ENCODE results near the gene EPHB1.

DNA sequence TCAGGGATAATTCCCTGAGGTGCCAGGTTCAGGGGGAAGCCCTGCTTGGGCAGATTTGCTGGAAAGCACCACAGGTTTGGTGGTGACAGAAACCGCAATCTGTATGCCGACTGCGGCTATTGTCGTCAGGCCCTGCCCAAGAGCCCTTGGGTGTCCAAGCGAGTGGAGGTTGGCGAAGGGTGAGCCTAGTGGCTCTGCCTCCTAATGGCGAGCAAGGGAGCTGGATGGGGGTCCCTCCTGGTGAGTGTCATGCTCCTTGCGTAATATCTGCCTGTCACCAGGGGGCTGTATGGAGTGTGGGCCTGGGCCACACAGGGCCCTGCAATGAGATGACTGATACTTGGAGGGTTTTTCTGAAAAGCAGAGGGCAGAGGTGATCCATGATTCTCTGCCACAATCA lies 101.6 kb downstream of the EPHB1 start:
- TF ChIP-seq TSHZ2 (CRISPR knock-in tag; IDR thresholded peaks at IDR 0.05) (no peak), ZC3H10 (CRISPR knock-in tag; IDR thresholded peaks at IDR 0.05) (no peak), ZNF565 (CRISPR knock-in tag; conservative IDR thresholded peaks at IDR 0.05; ENCODE audit: low read depth) (no peak)
- TF ChIP-seq, protein P1, sequence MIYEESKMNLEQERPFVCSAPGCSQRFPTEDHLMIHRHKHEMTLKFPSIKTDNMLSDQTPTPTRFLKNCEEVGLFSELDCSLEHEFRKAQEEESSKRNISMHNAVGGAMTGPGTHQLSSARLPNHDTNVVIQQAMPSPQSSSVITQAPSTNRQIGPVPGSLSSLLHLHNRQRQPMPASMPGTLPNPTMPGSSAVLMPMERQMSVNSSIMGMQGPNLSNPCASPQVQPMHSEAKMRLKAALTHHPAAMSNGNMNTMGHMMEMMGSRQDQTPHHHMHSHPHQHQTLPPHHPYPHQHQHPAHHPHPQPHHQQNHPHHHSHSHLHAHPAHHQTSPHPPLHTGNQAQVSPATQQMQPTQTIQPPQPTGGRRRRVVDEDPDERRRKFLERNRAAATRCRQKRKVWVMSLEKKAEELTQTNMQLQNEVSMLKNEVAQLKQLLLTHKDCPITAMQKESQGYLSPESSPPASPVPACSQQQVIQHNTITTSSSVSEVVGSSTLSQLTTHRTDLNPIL (CRISPR knock-in tag; IDR thresholded peaks at IDR 0.05; ENCODE audit: low read depth), result no peak

Data from SK-N-SH treated with all-trans-retinoic acid at 6 μM for 48 hours (cell line).